H9 (cell line): Measurements from ENCODE around the gene PEAK3. TPM values are rescaled to one million over a fixed set of nuclear protein-coding genes. Genes with fewer than 3 reads are reported as not detected.
"Not testable (repeated sequence)": the region's sequence is repeated elsewhere in the genome, so short reads cannot be mapped to it uniquely, and the experiment has no call there.

Experiments
- DNase-seq: peaks from one replicate; pipeline ENCODE4 v3.0.0-alpha.2; 2017
- H2AFZ ChIP-seq: one replicate; pipeline ENCODE4 v1.6.1; 2013; ENCODE audit warnings: mild to moderate bottlenecking, low read length, control low read depth, moderate library complexity
- H2AK5ac ChIP-seq: 2 replicates; pipeline ENCODE4 v1.6.1; 2013; ENCODE audit warnings: low read length, control low read depth, mixed read lengths; ENCODE audit not compliant: insufficient read length
- H2BK120ac ChIP-seq: one replicate; pipeline ENCODE4 v1.6.1; 2013; ENCODE audit warnings: low read depth, mild to moderate bottlenecking, low read length, control low read depth, inconsistent platforms; ENCODE audit not compliant: poor library complexity, severe bottlenecking
- H2BK12ac ChIP-seq: 2 replicates; pipeline ENCODE4 v1.6.1; 2013; ENCODE audit warnings: low read length, control low read depth, mixed read lengths, low read depth; ENCODE audit not compliant: insufficient read length
- H2BK15ac ChIP-seq: 2 replicates; pipeline ENCODE4 v1.6.1; 2013; ENCODE audit warnings: low read depth, low read length, control low read depth
- H2BK20ac ChIP-seq: one replicate; pipeline ENCODE4 v1.6.1; 2013; ENCODE audit warnings: low read depth, mild to moderate bottlenecking, low read length, control low read depth, inconsistent platforms; ENCODE audit not compliant: poor library complexity, severe bottlenecking
- H2BK5ac ChIP-seq: 2 replicates; pipeline ENCODE4 v1.6.1; 2013; ENCODE audit warnings: low read length, control low read depth, mixed read lengths; ENCODE audit not compliant: insufficient read length
- H3K14ac ChIP-seq: 2 replicates; pipeline ENCODE4 v1.6.1; 2013; ENCODE audit warnings: low read length, control low read depth; ENCODE audit not compliant: insufficient read depth
- H3K18ac ChIP-seq: 2 replicates; pipeline ENCODE4 v1.6.1; 2013; ENCODE audit warnings: low read depth, mild to moderate bottlenecking, mixed read lengths, low read length, control low read depth; ENCODE audit not compliant: insufficient read length
- H3K23ac ChIP-seq: 2 replicates; pipeline ENCODE4 v1.6.1; 2013; ENCODE audit warnings: low read length, control low read depth, mixed read lengths, low read depth; ENCODE audit not compliant: insufficient read length
- H3K23me2 ChIP-seq: 2 replicates; pipeline ENCODE4 v1.6.1; 2013; ENCODE audit warnings: low read depth, mild to moderate bottlenecking, mixed read lengths, low read length, control low read depth; ENCODE audit not compliant: insufficient read length, poor library complexity, severe bottlenecking
- H3K27ac ChIP-seq: 2 replicates; pipeline ENCODE4 v1.5.1; 2013; ENCODE audit warnings: low read length, control low read depth, mixed read lengths, low read depth; ENCODE audit not compliant: insufficient read length
- H3K27me3 ChIP-seq: 2 replicates; pipeline ENCODE4 v1.6.1; 2013; ENCODE audit warnings: low read length, control low read depth, inconsistent platforms; ENCODE audit not compliant: insufficient read depth
- H3K4ac ChIP-seq: 2 replicates; pipeline ENCODE4 v1.6.1; 2013; ENCODE audit warnings: low read depth, mild to moderate bottlenecking, control low read depth, inconsistent platforms, low read length, moderate library complexity
- H3K4me1 ChIP-seq: 2 replicates; pipeline ENCODE4 v1.6.1; 2013; ENCODE audit warnings: low read length, control low read depth, inconsistent platforms; ENCODE audit not compliant: insufficient read depth
- H3K4me2 ChIP-seq: 2 replicates; pipeline ENCODE4 v1.6.1; 2013; ENCODE audit warnings: low read length, control low read depth, mixed read lengths; ENCODE audit not compliant: insufficient read length, insufficient read depth
- H3K56ac ChIP-seq: 2 replicates; pipeline ENCODE4 v1.6.1; 2013; ENCODE audit warnings: low read depth, mild to moderate bottlenecking, mixed read lengths, low read length, control low read depth; ENCODE audit not compliant: insufficient read length
- H3K79me1 ChIP-seq: 2 replicates; pipeline ENCODE4 v1.6.1; 2013; ENCODE audit warnings: low read depth, mild to moderate bottlenecking, moderate library complexity, low read length, control low read depth, inconsistent platforms; ENCODE audit not compliant: insufficient read depth, poor library complexity, severe bottlenecking
- H3K79me2 ChIP-seq: 2 replicates; pipeline ENCODE4 v1.6.1; 2013; ENCODE audit warnings: low read length, control low read depth, inconsistent platforms; ENCODE audit not compliant: insufficient read depth
- H3K9ac ChIP-seq: 2 replicates; pipeline ENCODE4 v1.6.1; 2013; ENCODE audit warnings: low read length, control low read depth, mixed read lengths; ENCODE audit not compliant: insufficient read length; ENCODE audit errors: extremely low read depth
- H3K9me3 ChIP-seq: one replicate; pipeline ENCODE4 v1.6.1; 2013; ENCODE audit warnings: low read depth, low read length, inconsistent platforms; ENCODE audit not compliant: control insufficient read depth
- H3T11ph ChIP-seq: one replicate; pipeline ENCODE4 v1.6.1; 2013; ENCODE audit warnings: mild to moderate bottlenecking, low read length, control low read depth, inconsistent platforms
- H4K20me1 ChIP-seq: one replicate; pipeline ENCODE4 v1.6.1; 2013; ENCODE audit not compliant: control insufficient read depth, insufficient read length, insufficient read depth
- H4K5ac ChIP-seq: 2 replicates; pipeline ENCODE4 v1.6.1; 2013; ENCODE audit warnings: low read depth, mild to moderate bottlenecking, mixed read lengths, low read length, control low read depth; ENCODE audit not compliant: insufficient read length
- H4K8ac ChIP-seq: replicated peaks from 2 replicates; pipeline ENCODE4 v1.6.1; 2013; ENCODE audit warnings: low read length, control low read depth, mixed read lengths, low read depth; ENCODE audit not compliant: insufficient read length
- H4K91ac ChIP-seq: 2 replicates; pipeline ENCODE4 v1.6.1; 2013; ENCODE audit warnings: low read depth, mild to moderate bottlenecking, moderate library complexity, mixed read lengths, low read length, control low read depth; ENCODE audit not compliant: insufficient read length
- H3K27ac Mint-ChIP-seq, 3 experiments: 2 replicates in 2 of 3; 3 replicates in 1 of 3; pipeline ENCODE4 v1.8.0; 2020 to 2021; ENCODE audit warnings: mixed read lengths in 3 of 3, mild to moderate bottlenecking in 1 of 3, moderate library complexity in 1 of 3
- H3K27me3 Mint-ChIP-seq: 2 replicates; pipeline ENCODE4 v1.8.0; 2021; ENCODE audit warnings: low read depth, mild to moderate bottlenecking, moderate library complexity, mixed read lengths
- H3K36me3 Mint-ChIP-seq, 3 experiments: 2 replicates in 2 of 3; 3 replicates in 1 of 3; pipeline ENCODE4 v1.8.0; 2020 to 2021; ENCODE audit warnings: low read depth in 3 of 3, mixed read lengths in 3 of 3; ENCODE audit not compliant: insufficient read depth in 1 of 3
- H3K4me1 Mint-ChIP-seq, 2 experiments: 2 replicates each; pipeline ENCODE4 v1.8.0; 2020; ENCODE audit warnings: mixed read lengths in 2 of 2
- H3K4me3 Mint-ChIP-seq, 2 experiments: 2 replicates in 1 of 2; 3 replicates in 1 of 2; pipeline ENCODE4 v1.8.0; 2020 to 2021; ENCODE audit warnings: mild to moderate bottlenecking in 2 of 2, mixed read lengths in 2 of 2, moderate library complexity in 1 of 2
- H3K9me3 Mint-ChIP-seq, 2 experiments: 2 replicates in 1 of 2; 3 replicates in 1 of 2; pipeline ENCODE4 v1.8.0; 2020; ENCODE audit warnings: mild to moderate bottlenecking in 2 of 2, mixed read lengths in 2 of 2, moderate library complexity in 1 of 2
- WGBS: extraction: QIAGEN DNeasy Blood & Tissue Kit; methylation state at CpG from one replicate; pipeline ENCODE4 v1.1.7; 2013; ENCODE audit warnings: missing lambda C conversion rate, low lambda C conversion rate, mixed read lengths; ENCODE audit not compliant: insufficient read length; ENCODE audit errors: extremely low coverage; 5-methylcytosine and 5-hydroxymethylcytosine counted together
- total RNA-seq: library from RNA; stranded (reverse); gene quantifications from 2 replicates; pipeline ENCODE4 v1.2.1, GENCODE V29; 2021
- TF ChIP-seq, protein P1 (sequence below): fragments of 200-600 bp; sonication (generic); conservative IDR thresholded peaks from 3 replicates; pipeline ENCODE4 v1.8.0; 2021; ENCODE audit warnings: antibody characterized with exemption, mild to moderate bottlenecking

Gene PEAK3
- total RNA-seq, 1 experiment from 2014 or later, result not detected

DNA sequence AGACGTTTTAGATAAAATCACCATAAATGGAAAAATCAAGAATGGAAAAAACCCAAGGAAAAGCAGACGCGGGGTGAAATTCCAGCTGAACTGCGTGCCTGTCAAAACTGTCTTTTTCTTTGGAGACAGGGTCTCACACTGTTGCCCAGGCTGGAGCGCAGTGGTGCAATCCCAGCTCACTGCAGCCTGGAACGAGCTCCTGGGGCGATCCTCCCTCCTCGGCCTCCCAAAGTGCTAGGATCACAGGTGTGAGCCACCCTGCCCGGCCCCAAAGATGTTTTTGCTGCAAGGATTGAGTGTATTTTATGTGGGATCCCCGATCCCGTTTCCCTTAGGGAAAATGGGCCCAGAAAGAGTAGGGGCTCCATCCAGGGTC is 875 bp upstream of the PEAK3 start:
- Histone ChIP-seq H2AK5ac (no peak overlapping the region), H3K18ac (no peak overlapping the region), H2BK12ac (no peak overlapping the region), H3K9ac (no peak overlapping the region), H3K23me2 (peaks cover 7% of the 10 kb centered on the region), H4K20me1 (no peaks in the 10 kb centered on the region), H3K79me2 (no peaks in the 10 kb centered on the region), H3K56ac (no peak overlapping the region), H3K9me3 (no peaks in the 10 kb centered on the region), H3K4ac (no peak overlapping the region), H3K79me1 (no peaks in the 10 kb centered on the region), H4K91ac (no peak overlapping the region), H2AFZ (no peak overlapping the region), H2BK120ac (no peak overlapping the region), H4K5ac (no peak overlapping the region), H3K14ac (no peak overlapping the region), H3K27me3 (peaks cover 5% of the 10 kb centered on the region; the same call in 1 of the 2 replicates), H3K4me2 (peak overlapping the region; percentile 35), H2BK5ac (no peak overlapping the region), H2BK20ac (no peak overlapping the region), H3K27ac (no peak overlapping the region), H4K8ac (no peak overlapping the region), H3K4me1 (no peaks in the 10 kb centered on the region), H3T11ph (no peak overlapping the region), H2BK15ac (no peak overlapping the region), H3K23ac (no peak overlapping the region)
- H3K4me1 Mint-ChIP-seq, result peaks cover 0 to 3% of the 10 kb centered on the region in 2 experiments; a peak in 1 of 4 replicates
- no peaks in the 10 kb centered on the region for H3K9me3 Mint-ChIP-seq
- DNase-seq, result no peak
- H3K4me3 Mint-ChIP-seq, result peak overlapping the region; percentile 28 to 71
- H3K27ac Mint-ChIP-seq, result no peak overlapping the region
- TF ChIP-seq, protein P1, sequence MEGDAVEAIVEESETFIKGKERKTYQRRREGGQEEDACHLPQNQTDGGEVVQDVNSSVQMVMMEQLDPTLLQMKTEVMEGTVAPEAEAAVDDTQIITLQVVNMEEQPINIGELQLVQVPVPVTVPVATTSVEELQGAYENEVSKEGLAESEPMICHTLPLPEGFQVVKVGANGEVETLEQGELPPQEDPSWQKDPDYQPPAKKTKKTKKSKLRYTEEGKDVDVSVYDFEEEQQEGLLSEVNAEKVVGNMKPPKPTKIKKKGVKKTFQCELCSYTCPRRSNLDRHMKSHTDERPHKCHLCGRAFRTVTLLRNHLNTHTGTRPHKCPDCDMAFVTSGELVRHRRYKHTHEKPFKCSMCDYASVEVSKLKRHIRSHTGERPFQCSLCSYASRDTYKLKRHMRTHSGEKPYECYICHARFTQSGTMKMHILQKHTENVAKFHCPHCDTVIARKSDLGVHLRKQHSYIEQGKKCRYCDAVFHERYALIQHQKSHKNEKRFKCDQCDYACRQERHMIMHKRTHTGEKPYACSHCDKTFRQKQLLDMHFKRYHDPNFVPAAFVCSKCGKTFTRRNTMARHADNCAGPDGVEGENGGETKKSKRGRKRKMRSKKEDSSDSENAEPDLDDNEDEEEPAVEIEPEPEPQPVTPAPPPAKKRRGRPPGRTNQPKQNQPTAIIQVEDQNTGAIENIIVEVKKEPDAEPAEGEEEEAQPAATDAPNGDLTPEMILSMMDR, result no peak
- peaks cover 52% of the 10 kb centered on the region for H3K27me3 Mint-ChIP-seq
- no peaks in the 10 kb centered on the region for H3K36me3 Mint-ChIP-seq
- no CpG with 5 or more reads among the region's 11 CpGs for WGBS

GRCh38 chr19:2281265-2282061 is 512 bp downstream of the PEAK3 start:
- H3K56ac ChIP-seq, H3K27ac Mint-ChIP-seq, H4K8ac ChIP-seq, H3K79me1 ChIP-seq, DNase-seq, H2BK5ac ChIP-seq, H3K18ac ChIP-seq, H3K23ac ChIP-seq, H3K9me3 Mint-ChIP-seq, H3K14ac ChIP-seq, H3K4ac ChIP-seq, H3K27ac ChIP-seq, H3K27me3 ChIP-seq, H2BK120ac ChIP-seq, H3K79me2 ChIP-seq, H3K36me3 Mint-ChIP-seq, H3K9ac ChIP-seq, H2AK5ac ChIP-seq, H4K20me1 ChIP-seq, H4K5ac ChIP-seq, H3K4me1 Mint-ChIP-seq, H2BK15ac ChIP-seq, H2BK20ac ChIP-seq, H3K9me3 ChIP-seq, H3K4me1 ChIP-seq, H4K91ac ChIP-seq, H3K23me2 ChIP-seq, H3T11ph ChIP-seq, H2BK12ac ChIP-seq, H2AFZ ChIP-seq: not testable (repeated sequence)
- H3K27me3 Mint-ChIP-seq, result peaks cover 39% of the 10 kb centered on the region
- H3K4me2 ChIP-seq, result peak overlapping the region; percentile 35
- WGBS, result no CpG with 5 or more reads among the region's 16 CpGs
- H3K4me3 Mint-ChIP-seq, result peak overlapping the region; percentile 41 to 71; a peak in 4 of 5 replicates
